Ecto neural progenitor cell (in vitro differentiated cells): ENCODE results near the gene HORMAD2.

ENCODE experiments used
- DNase-seq: peaks from one replicate; pipeline ENCODE4 v3.0.0-alpha.2; 2018; ENCODE audit warnings: low spot score

Gene HORMAD2

GRCh38 chr22:30079952-30080533 lies at the start of gene HORMAD2:
HORMAD2 (plus strand) TSS chr22:30080464; CDS start chr22:30093953, 13,489 bp downstream.
- DNase-seq, result peak; percentile 94

- DNase-seq, result no peak
Observed at GRCh38 chr22:30031328-30031727, 48.9 kb upstream of the HORMAD2 start.

GRCh38 chr22:30031764-30032455 lies 48.4 kb upstream of the HORMAD2 start:
- no peak for DNase-seq

- no peak for DNase-seq
Observed at GRCh38 chr22:30033137-30033536, 47.1 kb upstream of the HORMAD2 start.

- DNase-seq, result no peak
Observed at GRCh38 chr22:30033901-30034300, 46.4 kb upstream of the HORMAD2 start.

- DNase-seq, result no peak
Observed at GRCh38 chr22:30036656-30037055, 43.6 kb upstream of the HORMAD2 start.

- no peak for DNase-seq
Observed at GRCh38 chr22:30038219-30038618, 42.0 kb upstream of the HORMAD2 start.

- DNase-seq, result no peak
Observed at GRCh38 chr22:30040499-30041260, 39.6 kb upstream of the HORMAD2 start.

- DNase-seq, result no peak
Observed at GRCh38 chr22:30041475-30041874, 38.8 kb upstream of the HORMAD2 start.

GRCh38 chr22:30041881-30042280 lies 38.4 kb upstream of the HORMAD2 start:
- DNase-seq, result no peak

GRCh38 chr22:30043161-30043560 lies 37.1 kb upstream of the HORMAD2 start:
- no peak for DNase-seq

- DNase-seq, result no peak
Observed at GRCh38 chr22:30044369-30044768, 35.9 kb upstream of the HORMAD2 start.

GRCh38 chr22:30044881-30045493 lies 35.3 kb upstream of the HORMAD2 start:
- DNase-seq, result no peak

GRCh38 chr22:30045494-30045887 lies 34.8 kb upstream of the HORMAD2 start:
- DNase-seq, result peak; percentile 28

- DNase-seq, result peak; percentile 32
Observed at GRCh38 chr22:30045901-30046715, 34.2 kb upstream of the HORMAD2 start.

- DNase-seq, result peak; percentile 24
Observed at GRCh38 chr22:30046716-30047363, 33.4 kb upstream of the HORMAD2 start.

- peak; percentile 24 for DNase-seq
Observed at GRCh38 chr22:30047364-30047738, 32.9 kb upstream of the HORMAD2 start.

- DNase-seq, result no peak
Observed at GRCh38 chr22:30048681-30049080, 31.6 kb upstream of the HORMAD2 start.

- DNase-seq, result no peak
Observed at GRCh38 chr22:30054067-30054763, 26.0 kb upstream of the HORMAD2 start.

- no peak for DNase-seq
Observed at GRCh38 chr22:30054764-30055069, 25.5 kb upstream of the HORMAD2 start.

- no peak for DNase-seq
Observed at GRCh38 chr22:30056015-30056414, 24.2 kb upstream of the HORMAD2 start.
